Stimulated activated CD8-positive, alpha-beta memory T cell treated with anti-CD3 and anti-CD28 coated beads, Interleukin-12 subunit alpha, Interleukin-12 subunit beta, amount 100 ng/mL, for 24 hours (primary cell): ENCODE data around the gene HAL.

Source experiments
- DNase-seq: peaks from one replicate; pipeline ENCODE4 v3.0.0-alpha.2; 2020; ENCODE audit errors: extremely low read depth

The HAL gene

GRCh38 chr12:96007729-96008128, 11.6 kb upstream of the HAL start:
- no peak for DNase-seq

DNA sequence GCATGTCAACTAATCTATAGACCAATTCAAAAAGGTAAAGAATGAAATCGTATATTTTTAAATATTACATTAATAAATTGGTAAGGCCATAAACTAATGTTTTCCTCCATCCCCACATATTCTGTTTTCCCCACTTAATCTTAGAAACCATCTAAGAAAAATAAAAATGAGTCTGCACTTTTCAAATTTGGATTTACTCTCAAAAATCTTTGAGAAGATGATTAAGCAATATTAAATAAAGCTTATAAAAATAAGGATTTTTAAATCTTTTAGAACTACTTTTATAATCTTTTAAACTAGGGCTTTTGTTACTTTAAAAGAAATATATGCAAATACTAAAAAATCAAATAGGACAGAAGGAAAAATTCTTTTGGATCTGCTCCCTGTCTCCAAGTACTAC, 10.6 kb upstream of the HAL start:
- DNase-seq = no peak

DNA sequence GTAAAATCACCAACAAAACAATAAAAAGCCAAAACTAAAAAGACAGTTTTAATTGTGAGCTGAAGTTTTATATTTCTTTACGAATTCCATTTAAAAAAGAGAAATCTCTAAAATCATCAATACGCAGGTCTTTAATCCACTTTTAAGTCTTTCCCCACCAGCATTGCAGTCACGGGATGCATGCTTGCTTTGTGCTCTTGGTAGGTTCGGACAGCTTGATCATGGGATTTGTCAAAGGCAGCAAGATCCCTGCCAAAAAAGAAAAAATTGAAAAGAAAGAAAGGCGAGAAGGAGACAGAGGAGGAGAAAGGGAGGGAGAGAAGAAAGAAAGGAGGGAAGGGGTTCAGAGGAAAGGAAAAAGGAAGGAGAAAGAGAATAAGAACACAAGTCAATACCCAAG, 4.7 kb upstream of the HAL start:
- no peak for DNase-seq

DNA sequence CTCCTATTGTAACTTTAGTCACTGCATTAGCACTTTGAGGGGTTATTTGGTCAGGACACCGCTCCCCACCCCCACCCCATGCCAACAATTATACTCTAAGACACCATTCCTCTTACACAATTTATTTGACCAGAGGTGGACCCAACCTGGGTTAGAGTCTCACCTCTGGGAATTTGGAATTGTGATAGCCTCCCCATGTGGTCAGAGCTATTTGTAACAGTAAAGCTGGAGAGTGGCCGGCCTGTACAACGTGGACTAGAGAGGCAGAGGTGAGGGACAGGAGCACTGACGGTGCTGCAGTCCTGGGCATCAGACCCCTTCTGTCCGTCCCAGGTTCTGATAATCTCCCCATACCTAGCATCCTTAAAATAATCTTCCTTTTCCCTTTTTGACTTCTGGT, 3.3 kb upstream of the HAL start:
- no peak for DNase-seq

DNA sequence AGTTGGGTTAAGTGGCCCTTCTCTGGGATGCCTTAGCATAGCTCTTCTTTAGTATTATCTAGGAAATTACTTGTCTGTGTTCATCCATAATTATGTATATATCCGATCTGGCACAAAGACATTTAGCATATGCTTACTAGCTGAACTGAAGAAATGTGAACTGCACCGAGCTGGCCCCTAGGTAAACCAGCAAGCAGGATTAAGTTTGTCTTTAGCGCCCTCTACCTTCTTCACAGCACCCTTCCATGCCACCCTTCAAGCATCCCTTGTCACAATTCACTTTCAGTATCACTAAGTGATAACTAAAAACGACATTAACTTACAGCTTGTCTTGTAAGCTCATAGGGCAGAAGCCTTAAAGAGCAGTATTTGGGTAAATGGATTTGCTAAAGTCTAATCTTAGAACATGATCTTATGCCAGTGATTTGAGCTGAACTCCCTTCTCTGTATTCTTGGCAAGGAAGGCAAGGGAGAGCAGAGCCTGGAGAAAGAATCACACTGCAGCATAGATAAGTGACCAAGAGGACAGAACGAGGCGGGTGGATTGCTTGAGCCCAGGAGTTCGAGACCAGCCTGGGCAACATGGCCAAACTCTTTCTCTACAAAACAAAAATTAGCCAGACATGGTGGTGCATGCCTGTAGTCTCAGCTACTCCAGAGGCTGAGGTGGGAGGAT, 2.6 kb upstream of the HAL start:
- DNase-seq = no peak

GRCh38 chr12:95997911-95998510, 1.9 kb upstream of the HAL start:
- DNase-seq = no peak

- no peak for DNase-seq
These were observed 1.1 kb upstream of the HAL start for GRCh38 chr12:95997276-95997675.

- DNase-seq = no peak
These were observed 709 bp downstream of the HAL start for GRCh38 chr12:95995238-95996031.

DNA sequence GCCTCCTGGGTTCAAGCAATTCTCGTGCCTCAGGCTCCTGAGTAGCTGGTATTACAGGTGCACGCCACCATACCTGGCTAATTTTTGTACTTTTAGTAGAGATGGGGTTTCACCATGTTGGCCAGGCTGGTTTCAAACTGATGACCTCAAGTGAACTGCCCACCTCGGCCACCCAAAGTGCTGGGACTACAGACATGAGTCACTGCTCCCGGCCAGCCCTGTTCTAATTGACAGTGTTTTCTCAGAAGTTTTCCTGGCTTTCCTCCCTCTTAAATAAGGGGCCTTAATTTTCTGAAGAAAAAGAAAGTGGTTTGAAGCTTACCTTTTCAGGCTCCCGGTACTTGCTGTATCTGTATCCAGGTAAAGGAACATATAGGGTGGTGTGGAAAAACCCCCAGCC, 1.7 kb downstream of the HAL start:
- no peak for DNase-seq

DNA sequence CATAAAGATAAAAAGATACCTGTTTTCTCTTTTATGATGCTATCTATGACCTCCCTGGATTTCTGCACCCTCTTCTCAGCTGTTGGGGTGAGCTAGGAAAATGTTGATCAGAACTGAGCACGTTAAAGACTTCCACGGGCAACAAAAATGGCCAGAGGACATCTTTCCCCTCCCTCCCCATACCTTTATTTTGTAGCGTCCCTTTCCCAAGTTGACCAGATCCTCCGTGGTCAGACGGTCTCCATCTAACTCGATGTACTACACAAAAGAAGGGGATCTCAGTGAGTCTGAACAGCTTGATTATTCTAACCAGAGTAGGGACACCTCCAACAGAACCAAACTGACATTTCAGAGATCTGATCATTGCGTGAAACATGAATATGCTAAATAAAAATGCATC, 2.2 kb downstream of the HAL start:
- no peak for DNase-seq

- DNase-seq = no peak
These were observed 6.0 kb downstream of the HAL start for GRCh38 chr12:95990136-95990535.

- no peak for DNase-seq
These were observed 6.5 kb downstream of the HAL start for GRCh38 chr12:95989504-95990123.

DNA sequence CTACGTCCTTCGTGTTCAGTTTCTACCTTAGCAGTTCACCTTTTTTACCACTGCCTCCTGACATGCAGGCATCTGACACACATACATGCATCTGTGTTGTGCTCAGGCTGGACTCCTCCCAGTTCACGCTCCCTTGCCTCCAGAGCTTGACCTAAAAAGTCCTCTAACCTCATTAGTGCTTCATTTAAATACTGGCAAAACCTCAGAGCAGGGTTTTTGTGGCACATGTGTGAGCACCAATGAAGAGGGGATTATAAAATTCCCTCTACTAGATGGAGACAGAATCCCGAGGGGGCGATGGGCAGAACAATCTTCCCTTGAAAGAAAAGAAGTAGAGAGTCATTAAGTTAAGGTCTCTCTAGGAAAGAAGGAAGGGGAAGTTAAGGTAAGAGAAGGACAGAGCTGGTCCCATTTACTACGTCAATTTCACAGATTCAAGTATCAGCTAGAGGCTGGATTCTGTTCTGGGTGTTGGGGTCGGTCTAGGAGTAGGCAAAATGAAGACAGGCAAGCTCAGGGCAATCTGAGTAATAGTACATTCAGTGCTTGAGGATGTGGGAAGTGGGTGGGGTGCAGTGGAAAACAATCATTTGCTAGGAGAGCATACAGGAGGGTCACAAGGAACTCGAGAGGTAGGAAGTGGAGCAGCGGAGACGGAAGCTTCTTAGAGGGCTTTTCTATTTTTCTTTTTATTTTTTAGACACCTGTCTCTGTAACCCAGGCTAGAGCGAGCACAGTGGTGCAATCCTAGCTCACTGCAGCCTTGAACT, 7.5 kb downstream of the HAL start:
- no peak for DNase-seq

- no peak for DNase-seq
These were observed 9.2 kb downstream of the HAL start for GRCh38 chr12:95986635-95987570.

DNA sequence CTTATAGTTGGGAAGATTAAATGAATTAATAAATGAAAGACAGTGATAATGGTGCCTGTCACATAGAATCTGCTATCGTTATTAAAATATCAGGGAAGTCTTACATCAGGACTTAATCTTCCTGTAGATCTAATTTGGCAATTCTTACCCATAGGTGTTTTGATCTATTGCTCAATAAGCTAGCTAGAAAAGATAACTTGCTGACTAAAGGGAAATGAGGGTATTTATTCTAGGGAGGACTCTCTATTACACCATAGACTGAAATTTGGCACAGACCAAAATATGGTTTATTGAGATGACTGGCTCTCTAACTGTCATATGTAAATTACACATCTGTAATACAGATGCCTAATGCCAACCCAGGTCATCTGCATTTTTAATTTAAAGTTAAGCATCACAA, 11.5 kb downstream of the HAL start:
- DNase-seq = no peak

DNA sequence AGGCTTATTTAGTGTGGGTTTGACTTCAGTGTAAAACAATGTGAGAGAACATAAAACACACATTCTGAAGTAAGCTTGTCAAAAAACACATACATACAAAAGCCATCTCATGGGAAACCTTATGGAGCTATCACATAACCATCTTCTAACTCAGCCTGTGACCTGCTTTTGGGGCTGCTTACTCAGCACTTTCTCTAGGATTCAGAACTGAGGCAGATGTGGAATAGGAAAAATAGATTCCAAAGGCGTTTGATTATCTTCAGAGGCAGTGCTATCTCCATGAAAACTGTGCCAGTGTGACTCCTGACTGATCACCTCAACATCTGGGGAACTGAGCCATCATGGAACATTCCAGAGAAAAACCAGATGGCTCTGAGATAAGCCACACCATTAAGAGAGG, 13.5 kb downstream of the HAL start:
- no peak for DNase-seq

- DNase-seq = no peak
These were observed 15.7 kb downstream of the HAL start for GRCh38 chr12:95980437-95980836.

DNA sequence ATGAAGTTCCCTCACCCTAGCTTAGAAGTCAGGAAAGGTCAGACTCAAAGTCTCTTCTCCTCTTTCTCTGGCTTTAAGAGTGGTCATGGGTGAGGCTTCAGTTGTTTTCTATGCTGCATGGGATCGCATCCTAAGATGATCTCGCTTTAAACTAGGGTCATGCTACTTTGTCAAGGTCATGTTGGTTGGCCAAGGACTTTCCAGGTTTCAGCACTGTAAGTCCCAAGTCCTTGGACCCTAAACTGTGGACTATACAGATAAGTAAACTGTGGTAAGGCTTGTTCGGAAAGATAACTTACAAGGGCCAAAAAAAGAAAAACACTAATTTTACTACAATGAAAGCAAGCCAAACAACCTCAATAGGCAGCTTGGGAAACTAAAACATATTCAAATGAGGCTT, 17.4 kb downstream of the HAL start:
- DNase-seq = no peak

DNA sequence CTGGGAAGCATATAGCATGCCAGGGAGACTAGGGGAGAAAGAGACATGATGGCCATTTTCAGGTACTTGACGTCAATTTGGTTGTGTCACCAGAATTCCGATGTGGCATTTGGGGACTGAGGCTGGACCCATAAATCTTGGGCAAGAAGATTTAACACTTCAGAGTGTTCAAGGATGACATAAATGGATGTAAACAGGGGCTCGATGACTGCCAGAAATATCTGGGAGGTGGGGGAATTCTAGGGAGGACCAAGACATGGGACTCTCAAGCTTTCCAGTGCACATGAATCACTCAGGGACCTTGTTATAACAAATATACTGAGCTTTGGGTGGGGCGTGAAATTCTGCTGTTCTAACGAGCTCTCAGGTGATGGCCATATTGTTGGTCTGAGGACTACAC, 17.8 kb downstream of the HAL start:
- no peak for DNase-seq

DNA sequence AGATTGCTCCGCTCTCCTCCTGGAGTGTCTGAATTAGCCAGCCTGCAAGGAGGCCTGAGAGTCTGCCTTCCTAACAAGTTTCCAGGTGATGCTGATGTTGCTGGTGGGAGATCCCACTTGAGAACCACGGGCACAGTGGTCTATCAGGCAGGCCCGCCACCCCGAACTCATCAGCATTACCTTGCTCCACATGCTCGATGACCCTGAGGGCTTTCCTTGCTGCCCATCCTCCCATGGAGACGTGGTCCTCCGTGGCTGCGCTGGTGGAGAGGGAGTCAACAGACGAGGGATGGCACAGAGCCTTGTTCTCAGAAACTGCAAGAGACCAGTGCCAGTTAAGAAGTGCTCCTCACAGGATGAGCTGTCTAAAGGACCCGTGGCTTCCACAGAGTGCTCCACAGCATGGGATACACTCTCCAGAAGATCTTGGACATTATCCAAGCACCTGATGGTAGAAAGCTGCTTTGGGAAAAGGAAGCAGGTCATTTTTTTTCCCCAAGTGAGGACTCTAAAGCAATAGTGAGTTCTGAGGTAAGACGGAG, 18.3 kb downstream of the HAL start:
- no peak for DNase-seq

DNA sequence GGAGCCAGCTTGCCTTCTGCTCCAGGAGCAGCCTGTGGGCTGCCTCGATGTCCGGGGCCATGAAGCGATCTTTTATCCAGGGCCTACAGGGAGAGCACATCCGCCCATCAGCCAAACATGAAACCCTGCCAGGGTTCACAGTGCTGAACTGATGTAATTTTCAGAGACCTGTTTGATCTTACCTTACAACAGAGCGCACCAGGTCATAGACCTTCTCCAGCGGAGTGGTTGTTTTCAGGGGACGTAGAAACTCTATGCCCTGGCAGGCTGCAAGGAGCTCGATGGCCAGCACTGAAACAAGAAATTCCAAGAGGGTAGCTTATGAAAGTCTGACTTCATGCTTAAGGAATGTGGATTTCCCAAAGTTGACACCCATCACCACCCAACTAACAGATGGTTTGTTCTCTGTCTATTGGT, 19.7 kb downstream of the HAL start:
- DNase-seq = no peak
